AG08395 (cell line): Measurements from ENCODE around the gene SERTAD3.
A peak's percentile ranks its signal among the peaks of the same experiment; 100 is the strongest.
"Not testable (repeated sequence)": the region's sequence is repeated elsewhere in the genome, so short reads cannot be mapped to it uniquely, and the experiment has no call there.

Experiments used
- DNase-seq: peaks from one replicate; pipeline ENCODE4 v3.0.0; 2012; ENCODE audit warnings: mixed read lengths, low spot score

SERTAD3 gene

GRCh38 chr19:40408598-40408925 lies 35.6 kb downstream of the SERTAD3 start:
- not testable (repeated sequence) for DNase-seq

- DNase-seq: no peak
Observed at GRCh38 chr19:40407714-40408597, 36.2 kb downstream of the SERTAD3 start.

GRCh38 chr19:40403262-40403984 lies 40.7 kb downstream of the SERTAD3 start:
- peak; percentile 97 for DNase-seq

- no peak for DNase-seq
Observed at GRCh38 chr19:40400559-40400958, 43.6 kb downstream of the SERTAD3 start.

- DNase-seq: no peak
Observed at GRCh38 chr19:40398417-40399131, 45.6 kb downstream of the SERTAD3 start.

GRCh38 chr19:40397568-40397906 lies 46.6 kb downstream of the SERTAD3 start:
- no peak for DNase-seq

- no peak for DNase-seq
Observed at GRCh38 chr19:40396886-40397567, 47.1 kb downstream of the SERTAD3 start.

- DNase-seq: no peak
Observed at GRCh38 chr19:40395956-40396355, 48.2 kb downstream of the SERTAD3 start.

- DNase-seq: no peak
Observed at GRCh38 chr19:40394816-40395210, 49.3 kb downstream of the SERTAD3 start.

GRCh38 chr19:40393894-40394815 lies 50.0 kb downstream of the SERTAD3 start:
- no peak for DNase-seq

- no peak for DNase-seq
Observed at GRCh38 chr19:40392894-40393517, 51.1 kb downstream of the SERTAD3 start.

GRCh38 chr19:40392123-40392522 lies 52.0 kb downstream of the SERTAD3 start:
- no peak for DNase-seq
